GM06990 (cell line): Measurements from ENCODE around the gene OR52E5.

Source experiments
- DNase-seq: peaks from one replicate; pipeline ENCODE4 v3.0.0-alpha.2; 2011; ENCODE audit not compliant: insufficient read length; ENCODE audit errors: extremely low read depth
- H3K27me3 ChIP-seq: replicated peaks from 2 replicates; pipeline ENCODE4 v1.6.0; 2011; ENCODE audit warnings: low read length; ENCODE audit not compliant: control insufficient read depth, insufficient read depth
- H3K36me3 ChIP-seq: 2 replicates; pipeline ENCODE4 v1.5.1; 2011; ENCODE audit warnings: low read length; ENCODE audit not compliant: control insufficient read depth, insufficient read depth
- H3K4me3 ChIP-seq: replicated peaks from 2 replicates; pipeline ENCODE4 v1.5.1; 2011; ENCODE audit warnings: low read depth, mild to moderate bottlenecking, control low read depth, low read length
- CTCF ChIP-seq: IDR thresholded peaks from 2 replicates; pipeline ENCODE4 v1.5.1; 2011; ENCODE audit warnings: low read length, control low read depth, mild to moderate bottlenecking, inconsistent platforms; ENCODE audit not compliant: insufficient read depth, poor library complexity, severe bottlenecking

The OR52E5 gene

GRCh38 chr11:5878564-5878963, 14.4 kb upstream of the OR52E5 start:
- no peak for TF ChIP-seq CTCF
- no peaks in the 10 kb centered on the region for H3K36me3 ChIP-seq
- DNase-seq: no peak
- H3K27me3 ChIP-seq: no peaks in the 10 kb centered on the region
- H3K4me3 ChIP-seq: no peak overlapping the region

GRCh38 chr11:5880329-5880728, 12.7 kb upstream of the OR52E5 start, which contains the start of gene OR52E4:
Gene OR52E4, plus strand, starts transcription at chr11:5880629. Its CDS starts 3,664 bp downstream, at chr11:5884293.
- no peak within 1 kb of the TSS for H3K4me3 ChIP-seq
- H3K36me3 ChIP-seq: no peaks in the 10 kb centered on the region
- DNase-seq: no peak
- TF ChIP-seq CTCF: no peak
- no peaks in the 10 kb centered on the region for H3K27me3 ChIP-seq

- H3K27me3 ChIP-seq: no peaks in the 10 kb centered on the region
- H3K4me3 ChIP-seq: no peak overlapping the region
- TF ChIP-seq CTCF: no peak
- H3K36me3 ChIP-seq: no peaks in the 10 kb centered on the region
- DNase-seq: no peak
Observed at GRCh38 chr11:5881756-5882155, 11.3 kb upstream of the OR52E5 start.

GRCh38 chr11:5887172-5887571, 5.8 kb upstream of the OR52E5 start:
- no peak overlapping the region for H3K4me3 ChIP-seq
- DNase-seq: no peak
- H3K27me3 ChIP-seq: no peaks in the 10 kb centered on the region
- H3K36me3 ChIP-seq: no peaks in the 10 kb centered on the region
- no peak for TF ChIP-seq CTCF

GRCh38 chr11:5887661-5888060, 5.3 kb upstream of the OR52E5 start:
- H3K4me3 ChIP-seq: no peak overlapping the region
- no peaks in the 10 kb centered on the region for H3K36me3 ChIP-seq
- H3K27me3 ChIP-seq: no peaks in the 10 kb centered on the region
- no peak for TF ChIP-seq CTCF
- DNase-seq: no peak

- TF ChIP-seq CTCF: peak; percentile 34
- Histone ChIP-seq H3K27me3 (no peaks in the 10 kb centered on the region), H3K4me3 (no peak overlapping the region), H3K36me3 (no peaks in the 10 kb centered on the region)
- DNase-seq: no peak
Observed at GRCh38 chr11:5891216-5891800, 1.7 kb upstream of the OR52E5 start.
